ENCODE data around the gene FBXO3.

DNA sequence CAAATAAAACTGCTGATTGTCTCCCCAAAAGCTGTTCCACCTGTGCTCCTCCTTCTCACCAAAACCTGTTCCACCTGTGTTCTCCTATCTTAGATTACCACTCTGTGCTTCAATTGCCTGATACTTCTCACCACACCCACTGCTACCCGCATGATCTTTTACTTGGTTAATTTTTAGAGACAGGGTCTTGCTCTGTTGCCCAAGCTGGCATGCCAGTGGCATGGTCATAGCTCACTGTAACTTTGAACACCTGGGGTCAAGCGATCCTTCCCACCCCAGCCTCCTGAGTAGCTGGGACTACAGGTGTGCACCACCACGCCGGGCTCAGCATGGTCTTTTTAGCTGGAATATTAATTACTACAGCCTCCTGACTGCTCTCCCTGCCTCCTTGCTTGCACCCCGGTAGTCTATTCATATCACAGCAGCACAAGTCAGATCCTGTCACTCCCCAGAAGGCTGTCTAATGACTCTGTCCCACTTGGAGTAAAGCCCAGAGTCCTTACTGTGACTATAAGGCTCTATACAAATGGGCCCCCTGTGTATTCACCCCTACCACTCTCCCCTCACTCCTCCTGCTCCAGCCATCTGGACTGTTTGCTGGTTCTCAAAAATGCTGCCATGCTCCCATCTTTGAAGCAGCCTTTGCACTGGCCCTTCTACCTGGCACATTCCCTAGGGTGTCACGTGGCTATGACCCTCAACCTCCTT, 77.2 kb downstream of the FBXO3 start:
- no peak for TF ChIP-seq POLR2AphosphoS5 (IDR thresholded peaks at IDR 0.05; ENCODE audit: low read depth, low read length)
- no peak for TF ChIP-seq POLR2A (IDR thresholded peaks at IDR 0.05; ENCODE audit: low read depth, low read length)
- no peak for TF ChIP-seq TAF1 (IDR thresholded peaks at IDR 0.05; ENCODE audit: borderline replicate concordance, low read depth, low read length)
